NCI-H82 (cell line): ENCODE measurements around the gene CLSTN2.
A peak's percentile ranks its signal among the peaks of the same experiment; 100 is the strongest.

Experiments
- DNase-seq: peaks from one replicate; lab custom pipeline; 2025; lab: John Stamatoyannopoulos, UW

CLSTN2 gene

DNA sequence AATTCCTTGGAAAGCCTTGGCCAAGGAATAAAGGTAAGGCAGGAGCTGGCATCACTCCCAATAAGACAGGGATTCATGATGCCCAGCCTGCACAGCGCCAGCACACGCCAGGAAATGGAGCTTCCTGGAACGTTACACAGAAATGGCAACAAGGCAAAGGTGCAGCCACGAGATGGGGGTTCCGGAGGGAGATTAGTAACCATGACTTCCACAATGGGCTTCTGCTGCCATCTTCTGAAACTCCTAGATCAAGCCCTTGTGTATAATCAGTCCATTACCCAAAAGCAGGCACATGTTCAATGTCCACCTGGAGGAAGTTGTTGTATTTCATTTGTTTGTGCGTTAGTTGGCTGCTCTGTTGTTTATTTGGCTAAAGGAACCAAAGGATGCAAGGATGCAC, 611.7 kb downstream of the CLSTN2 start:
- peak; percentile 18 for DNase-seq

- peak; percentile 39 for DNase-seq
Observed at GRCh38 chr3:140552403-140552802, 617.4 kb downstream of the CLSTN2 start.

- DNase-seq: no peak
Observed at GRCh38 chr3:140552898-140553297, 617.9 kb downstream of the CLSTN2 start.

- no peak for DNase-seq
Observed at GRCh38 chr3:140553591-140553990, 618.6 kb downstream of the CLSTN2 start.

DNA sequence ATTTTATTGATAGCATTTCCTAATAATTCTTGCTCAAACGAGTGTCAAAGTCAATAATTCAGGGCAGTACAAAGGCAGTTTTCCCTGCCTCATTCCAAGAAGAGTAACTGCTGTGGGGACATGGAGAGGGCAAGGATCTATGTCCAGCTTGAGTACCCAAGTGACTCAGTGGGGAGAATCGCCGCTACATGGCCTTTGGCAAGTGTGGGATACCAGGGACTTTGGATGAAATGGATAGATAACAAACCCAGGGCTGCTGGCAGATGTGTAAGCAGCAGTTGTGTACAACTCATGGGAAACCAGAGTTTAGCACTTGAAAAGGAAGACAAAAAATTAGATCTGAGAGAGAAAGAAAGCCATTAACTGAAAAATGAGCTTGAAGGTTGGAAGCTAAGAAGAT, 620.7 kb downstream of the CLSTN2 start:
- DNase-seq: no peak

DNA sequence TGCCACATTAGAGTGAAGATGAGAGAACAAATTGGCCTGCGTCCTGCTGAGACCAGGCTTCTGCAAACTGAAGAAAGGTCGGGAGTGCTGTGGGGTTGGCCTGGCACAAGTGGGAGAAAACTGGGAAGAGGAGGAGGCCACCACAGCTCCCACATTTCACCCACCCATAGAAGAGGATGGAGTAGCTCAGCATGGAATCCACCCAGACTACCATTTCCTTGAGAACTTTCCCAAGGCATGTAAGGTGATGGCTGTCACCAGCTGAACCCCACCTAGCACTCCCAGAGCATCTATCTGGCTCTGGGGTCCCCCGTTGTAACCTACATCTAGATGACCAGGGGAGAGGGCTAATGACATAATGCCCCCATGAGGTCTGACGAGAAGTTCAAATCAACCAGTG, 622.5 kb downstream of the CLSTN2 start:
- DNase-seq: no peak

- peak; percentile 97 for DNase-seq
Observed at GRCh38 chr3:140559546-140559945, 624.6 kb downstream of the CLSTN2 start.

DNA sequence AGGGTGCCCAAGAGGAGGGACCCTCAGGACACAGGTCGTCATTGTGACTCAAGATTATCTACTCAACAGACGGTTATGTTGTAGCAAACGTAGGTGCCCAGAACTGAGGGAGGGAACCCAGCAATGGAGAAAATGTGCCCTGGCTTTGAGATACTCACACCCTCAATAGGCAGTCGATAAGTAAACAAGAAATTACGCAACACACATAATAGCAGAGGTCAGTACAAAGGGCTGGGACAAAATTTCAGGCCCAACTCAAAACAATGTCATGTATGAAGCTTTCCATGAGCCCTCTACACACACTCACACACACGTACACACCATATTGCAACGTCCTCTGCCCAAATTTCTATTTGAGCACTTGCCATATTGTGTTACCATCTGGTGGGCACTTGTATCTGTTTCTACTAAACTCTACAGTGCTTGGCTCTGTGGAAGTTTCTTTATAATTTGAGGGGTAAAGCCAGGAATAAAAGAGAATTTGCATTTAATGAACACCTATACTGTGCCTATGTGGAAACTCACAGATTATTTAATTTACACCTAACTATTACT, 628.3 kb downstream of the CLSTN2 start:
- DNase-seq: no peak

DNA sequence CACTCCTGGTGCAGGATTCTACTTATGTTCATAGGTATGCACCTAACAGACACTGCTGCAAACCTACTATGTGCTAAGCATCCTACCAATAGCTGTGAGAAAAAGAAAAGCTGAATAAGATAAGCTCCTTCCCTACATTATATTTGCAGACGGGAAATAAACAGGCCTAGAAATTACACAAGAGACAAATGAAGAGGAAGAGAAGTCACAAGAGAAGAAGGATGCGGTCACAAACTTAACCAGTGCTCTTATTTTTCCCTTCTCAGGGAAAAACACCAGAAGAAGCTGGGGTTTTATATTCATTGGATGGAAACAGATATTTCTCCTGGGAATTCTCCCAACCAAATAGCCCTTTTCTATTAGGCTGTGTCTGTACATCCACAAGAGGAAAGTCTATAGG, 633.1 kb downstream of the CLSTN2 start:
- no peak for DNase-seq

GRCh38 chr3:140568842-140569520, 634.0 kb downstream of the CLSTN2 start:
- DNase-seq: no peak

- DNase-seq: peak; percentile 41
Observed at GRCh38 chr3:140570602-140571001, 635.6 kb downstream of the CLSTN2 start.

DNA sequence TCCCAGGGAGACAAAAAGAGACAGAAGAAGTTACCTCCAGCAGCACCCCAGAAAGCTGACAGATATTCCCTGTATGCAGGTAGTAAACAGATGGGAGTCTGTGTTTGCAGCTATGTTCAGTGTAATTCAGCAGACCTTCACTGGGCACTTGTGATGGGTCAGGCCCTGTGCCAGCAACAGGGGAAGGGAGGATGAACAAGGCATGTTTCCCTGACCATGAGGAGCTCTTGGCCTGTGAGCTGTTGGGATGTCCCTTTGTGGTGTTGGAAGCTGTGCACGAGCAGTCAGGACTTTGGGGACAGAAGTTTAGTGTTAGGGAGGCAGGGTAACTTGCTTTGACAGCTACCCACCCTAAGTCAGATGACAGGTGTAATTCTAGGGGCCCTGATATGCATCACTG, 636.9 kb downstream of the CLSTN2 start:
- DNase-seq: no peak

DNA sequence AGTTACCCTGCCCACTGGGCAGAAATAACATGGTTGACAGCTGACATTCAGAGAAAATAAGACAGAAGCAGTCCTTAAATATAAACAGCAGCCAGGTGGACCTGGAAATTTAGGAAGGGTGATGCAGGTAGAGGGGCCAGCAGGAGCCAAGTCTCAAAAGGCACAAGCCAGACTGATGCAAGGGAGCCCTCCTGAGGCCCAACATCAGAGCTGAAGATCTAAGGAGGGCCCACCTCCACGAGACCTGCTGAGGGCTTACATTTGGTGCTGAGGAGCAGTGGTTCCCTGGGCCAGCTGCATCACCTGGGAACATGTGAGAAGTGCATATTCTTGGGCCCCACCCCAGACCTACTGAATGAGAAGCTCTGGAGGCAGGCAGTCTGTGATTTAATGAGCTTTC, 637.3 kb downstream of the CLSTN2 start:
- no peak for DNase-seq

- DNase-seq: no peak
Observed at GRCh38 chr3:140573011-140573410, 638.0 kb downstream of the CLSTN2 start.

GRCh38 chr3:140574375-140574774, 639.4 kb downstream of the CLSTN2 start:
- no peak for DNase-seq

DNA sequence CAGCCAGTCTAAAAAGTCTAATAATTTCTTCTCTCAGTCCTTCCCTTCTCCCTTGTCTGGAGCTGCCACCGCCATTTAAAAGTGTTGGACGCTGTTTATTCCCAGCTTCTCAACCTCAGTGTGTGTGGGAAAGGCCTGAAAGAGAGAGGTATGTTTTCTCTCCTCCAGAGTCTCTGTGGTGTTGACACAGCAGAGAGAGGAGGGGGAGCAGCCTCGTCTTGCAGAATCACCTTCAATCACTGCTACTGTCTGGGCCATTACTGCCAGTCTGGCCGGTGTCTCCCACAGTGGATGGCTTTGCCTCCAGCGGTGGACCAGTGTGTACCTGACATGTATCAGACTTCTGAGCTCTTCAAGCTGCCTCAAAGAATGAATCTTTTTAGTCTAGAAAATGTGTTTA, 641.5 kb downstream of the CLSTN2 start:
- no peak for DNase-seq

GRCh38 chr3:140577911-140578310, 642.9 kb downstream of the CLSTN2 start:
- DNase-seq: no peak

- no peak for DNase-seq
Observed at GRCh38 chr3:140579260-140579659, 644.3 kb downstream of the CLSTN2 start.

- DNase-seq: no peak
Observed at GRCh38 chr3:140580746-140581145, 645.8 kb downstream of the CLSTN2 start.

GRCh38 chr3:140584549-140584948, 649.6 kb downstream of the CLSTN2 start:
- DNase-seq: no peak

GRCh38 chr3:140585828-140586227, 650.8 kb downstream of the CLSTN2 start:
- DNase-seq: no peak

GRCh38 chr3:140586311-140586710, 651.3 kb downstream of the CLSTN2 start:
- DNase-seq: no peak

- no peak for DNase-seq
Observed at GRCh38 chr3:140588558-140588957, 653.6 kb downstream of the CLSTN2 start.

DNA sequence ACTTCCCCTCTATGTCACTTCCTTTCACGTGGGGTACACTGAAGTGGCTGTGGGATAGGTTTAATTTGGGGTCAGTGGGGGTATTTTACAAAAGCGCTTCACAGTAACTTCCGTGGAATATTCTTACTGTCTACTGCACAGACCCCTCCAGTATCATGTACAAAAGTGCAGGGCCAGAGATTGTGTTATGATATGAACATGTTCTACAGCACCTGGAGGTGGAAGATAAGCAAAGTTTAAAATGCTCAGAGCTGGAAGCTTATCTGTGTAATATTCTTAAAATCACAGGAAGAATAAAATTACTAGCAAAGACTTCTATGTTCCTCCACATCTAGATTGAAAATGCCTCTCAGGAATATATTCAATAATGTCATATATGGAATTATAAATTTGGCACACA, 658.8 kb downstream of the CLSTN2 start:
- no peak for DNase-seq
